PC-3 (cell line): ENCODE measurements around the gene ALKBH2. TPM values are rescaled to one million over a fixed set of nuclear protein-coding genes. Genes with fewer than 3 reads are reported as not detected.
A peak's percentile ranks its signal among the peaks of the same experiment; 100 is the strongest.

Source experiments
- ATAC-seq: fragments of 200-7000 bp; cut with Tn5 transposase; 2 replicates; pipeline ENCODE4 v1.9.1; 2020; ENCODE audit warnings: mild to moderate bottlenecking, moderate library complexity
- BruUV-seq: library from RNA; stranded (reverse); fragments of 400-500 nt; replicated peaks from 2 replicates; lab custom pipeline; 2021; lab: Mats Ljungman, UMichigan
- CTCF ChIA-PET: fragments of 300-600 bp; sonication (Branson Sonifier 250); formaldehyde crosslinking; loops from one replicate; lab custom pipeline; 2022; ENCODE audit warnings: antibody characterized with exemption; lab: Charles Lee
- POLR2A ChIA-PET: fragments of 300-600 bp; sonication (Branson Sonifier 250); formaldehyde crosslinking; loops from one replicate; lab custom pipeline; 2022; ENCODE audit warnings: antibody characterized with exemption; ENCODE audit not compliant: unreplicated experiment; lab: Charles Lee
- DNase-seq: peaks from one replicate; pipeline ENCODE4 v3.0.0-alpha.2; 2015
- H2AFZ ChIP-seq: fragments of 300-600 bp; sonication (generic); 2 replicates; pipeline ENCODE4 v1.6.0; 2016; ENCODE audit warnings: antibody characterized with exemption, low read length
- H3F3A ChIP-seq: fragments of 300-600 bp; sonication (generic); one replicate; pipeline ENCODE4 v1.6.0; 2017; ENCODE audit warnings: antibody characterized with exemption, low read length, control low read depth, mild to moderate bottlenecking; ENCODE audit not compliant: unreplicated experiment
- H3K27ac ChIP-seq: fragments of 300-600 bp; sonication (generic); 2 replicates; pipeline ENCODE4 v1.5.1; 2016; ENCODE audit warnings: mild to moderate bottlenecking, low read length
- H3K27me3 ChIP-seq: fragments of 300-600 bp; sonication (generic); 2 replicates; pipeline ENCODE4 v1.6.1; 2016; ENCODE audit warnings: low read length, mixed read lengths
- H3K36me3 ChIP-seq: fragments of 300-600 bp; sonication (generic); 2 replicates; pipeline ENCODE4 v1.6.1; 2016; ENCODE audit warnings: low read depth, mixed run types, low read length, mixed read lengths
- H3K4me1 ChIP-seq: fragments of 300-600 bp; sonication (generic); 2 replicates; pipeline ENCODE4 v1.5.1; 2016; ENCODE audit warnings: low read length; ENCODE audit not compliant: insufficient read depth
- H3K4me2 ChIP-seq: fragments of 300-600 bp; sonication (generic); 2 replicates; pipeline ENCODE4 v1.6.0; 2016; ENCODE audit warnings: low read length
- H3K4me3 ChIP-seq: fragments of 300-600 bp; sonication (generic); 2 replicates; pipeline ENCODE4 v1.5.1; 2016; ENCODE audit warnings: mild to moderate bottlenecking, low read length, mixed read lengths
- H3K79me2 ChIP-seq: fragments of 300-600 bp; sonication (generic); 2 replicates; pipeline ENCODE4 v1.6.1; 2017; ENCODE audit warnings: low read length, mixed read lengths
- H3K9ac ChIP-seq: fragments of 300-600 bp; sonication (generic); 2 replicates; pipeline ENCODE4 v1.6.0; 2016; ENCODE audit warnings: mild to moderate bottlenecking, low read length
- H3K9me2 ChIP-seq: fragments of 300-600 bp; sonication (generic); replicated peaks from 2 replicates; pipeline ENCODE4 v1.6.1; 2016; ENCODE audit warnings: mixed run types, low read length, mixed read lengths
- H3K9me3 ChIP-seq: fragments of 300-600 bp; sonication (generic); 2 replicates; pipeline ENCODE4 v1.6.1; 2016; ENCODE audit warnings: low read length, mixed read lengths
- H4K20me1 ChIP-seq: fragments of 300-600 bp; sonication (generic); 2 replicates; pipeline ENCODE4 v1.6.1; 2016; ENCODE audit warnings: low read length, mixed read lengths
- CTCF ChIP-seq: fragments of 300-600 bp; sonication (generic); conservative IDR thresholded peaks from 2 replicates; pipeline ENCODE4 v1.5.1; 2017; ENCODE audit warnings: antibody characterized with exemption, low read depth, mild to moderate bottlenecking, low read length
- EZH2 ChIP-seq: fragments of 300-600 bp; sonication (generic); IDR thresholded peaks from one replicate; pipeline ENCODE4 v1.6.1; 2017; ENCODE audit warnings: antibody characterized with exemption, mild to moderate bottlenecking, low read length; ENCODE audit not compliant: unreplicated experiment
- EZH2phosphoT487 ChIP-seq: fragments of 300-600 bp; sonication (generic); IDR thresholded peaks from 2 replicates; pipeline ENCODE4 v1.6.1; 2018; ENCODE audit warnings: mild to moderate bottlenecking, antibody characterized with exemption, low read length, borderline replicate concordance
- intact Hi-C: fragments of 100-400 bp; cut with micrococcal nuclease; formaldehyde crosslinking; loops from 2 replicates; pipeline ENCODE4 v1.9.0; 2023
- total RNA-seq: library from RNA; depleted of rRNA; stranded (reverse); fragments of >200 nt; gene quantifications from 2 replicates; pipeline ENCODE4 v1.2.3, GENCODE V29; 2014

ALKBH2 gene
- total RNA-seq, 1 experiment from 2014 or later, result 74.0 TPM

GRCh38 chr12:109097435-109098182, 4.3 kb upstream of the ALKBH2 start, which contains the start of gene UNG:
Gene UNG (plus strand): TSS chr12:109097597. CDS start chr12:109097680, 83 bp downstream.
- TF ChIP-seq CTCF (no peak), EZH2phosphoT487 (no peak), EZH2 (no peak)
- ChIA-PET POLR2A (no interaction called here), CTCF (interaction anchor here (1.5 kb wide), 1 partner anchor 14 kb away, joined by 4 read pairs; no protein-coding TSS in a partner anchor)

GRCh38 chr12:109097140-109097434, 3.8 kb upstream of the ALKBH2 start:
- Histone ChIP-seq H3K4me1 (peaks cover 21% of the 10 kb centered on the region), H3K79me2 (peaks cover 40% of the 10 kb centered on the region), H3K9me3 (no peaks in the 10 kb centered on the region), H3K36me3 (peaks cover 17% of the 10 kb centered on the region), H3K27me3 (no peaks in the 10 kb centered on the region), H3K4me3 (peak overlapping the region; percentile 83), H4K20me1 (peaks cover 22% of the 10 kb centered on the region), H3K9ac (peak overlapping the region; percentile 96), H2AFZ (peak overlapping the region; percentile 97), H3K9me2 (no peaks in the 10 kb centered on the region), H3K27ac (no peak overlapping the region), H3F3A (no peaks in the 10 kb centered on the region), H3K4me2 (peak overlapping the region; percentile 95)
- CTCF ChIA-PET, result no interaction called here
- POLR2A ChIA-PET, result no interaction called here
- no peak for DNase-seq
- ATAC-seq, result no peak
- intact Hi-C loops, result loop anchor here (10.0 kb wide), 1 partner anchor 362 kb away; the partner anchor contains the start of gene CORO1C
- TF ChIP-seq EZH2, result no peak
- TF ChIP-seq EZH2phosphoT487, result no peak
- TF ChIP-seq CTCF, result no peak
- BruUV-seq, result no TSS peak

More at GRCh38 chr12:109097435-109098182, 4.3 kb upstream of the ALKBH2 start, which contains the start of gene UNG:
- ATAC-seq (peak; percentile 92), DNase-seq (peak; percentile 98)
- intact Hi-C loops, result loop anchor here (1.0 to 10.0 kb wide), 3 partner anchors 95 to 582 kb away; partner anchors contain the start of genes CORO1C and FICD
- peak within 1 kb of the TSS; percentile 96 for H3K9ac ChIP-seq
- no TSS peak for BruUV-seq
- no peaks in the 10 kb centered on the region for H3K27me3 ChIP-seq
- H2AFZ ChIP-seq, result peak within 1 kb of the TSS; percentile 97
- peaks cover 35% of the 10 kb centered on the region for H3K79me2 ChIP-seq
- peaks cover 22% of the 10 kb centered on the region for H4K20me1 ChIP-seq
- no peaks in the 10 kb centered on the region for H3K9me3 ChIP-seq
- H3K4me3 ChIP-seq, result peak within 1 kb of the TSS; percentile 83
- H3K36me3 ChIP-seq, result peaks cover 22% of the 10 kb centered on the region
- H3K9me2 ChIP-seq, result no peaks in the 10 kb centered on the region
- peak within 1 kb of the TSS; percentile 75 for H3K27ac ChIP-seq
- no peaks in the 10 kb centered on the region for H3F3A ChIP-seq
- H3K4me2 ChIP-seq, result peak within 1 kb of the TSS; percentile 95
- H3K4me1 ChIP-seq, result peaks cover 17% of the 10 kb centered on the region
